Caco-2 (cell line): ENCODE results near the gene SFSWAP. TPM values are rescaled to one million over a fixed set of nuclear protein-coding genes. Genes with fewer than 3 reads are reported as not detected.

Experiments
- BruUV-seq: library from RNA; stranded (reverse); fragments of 400-500 nt; replicated peaks from 2 replicates; lab custom pipeline; 2021; lab: Mats Ljungman, UMichigan
- CTCF ChIA-PET: fragments of 300-600 bp; sonication (Branson Sonifier 250); formaldehyde crosslinking; loops from one replicate; lab custom pipeline; 2022; ENCODE audit warnings: antibody characterized with exemption; lab: Charles Lee
- POLR2A ChIA-PET: fragments of 300-600 bp; sonication (Branson Sonifier 250); formaldehyde crosslinking; loops from one replicate; lab custom pipeline; 2022; ENCODE audit warnings: antibody characterized with exemption; lab: Charles Lee
- DNase-seq, 2 experiments: peaks; one replicate each; pipeline versions ENCODE4 v3.0.0 to v3.0.0-alpha.2; 2020 to 2022
- H3K27me3 ChIP-seq: replicated peaks from 2 replicates; pipeline ENCODE4 v1.6.0; 2011; ENCODE audit warnings: low read length; ENCODE audit not compliant: control insufficient read depth, insufficient read depth
- H3K36me3 ChIP-seq: 2 replicates; pipeline ENCODE4 v1.5.1; 2011; ENCODE audit warnings: low read length; ENCODE audit not compliant: control insufficient read depth, insufficient read depth
- H3K4me1 ChIP-seq: fragments of 250-450 bp; sonication (Bioruptor Pico); 2 replicates; pipeline ENCODE4 v1.5.1; 2020; ENCODE audit warnings: mild to moderate bottlenecking
- H3K4me3 ChIP-seq: 2 replicates; pipeline ENCODE4 v1.5.1; 2011; ENCODE audit warnings: low read depth, mild to moderate bottlenecking, control low read depth, low read length
- H3K9me3 ChIP-seq: fragments of 250-450 bp; sonication (Bioruptor Pico); 2 replicates; pipeline ENCODE4 v1.5.1; 2020; ENCODE audit warnings: mild to moderate bottlenecking, moderate library complexity
- H3K27ac Mint-ChIP-seq: one replicate; pipeline ENCODE4 v1.8.0; 2022; ENCODE audit warnings: mixed read lengths; ENCODE audit not compliant: unreplicated experiment
- H3K27me3 Mint-ChIP-seq: one replicate; pipeline ENCODE4 v1.8.0; 2022; ENCODE audit warnings: mixed read lengths; ENCODE audit not compliant: insufficient read depth, unreplicated experiment
- H3K36me3 Mint-ChIP-seq: one replicate; pipeline ENCODE4 v1.8.0; 2022; ENCODE audit warnings: mild to moderate bottlenecking, mixed read lengths; ENCODE audit not compliant: insufficient read depth, unreplicated experiment
- H3K4me1 Mint-ChIP-seq: one replicate; pipeline ENCODE4 v1.8.0; 2022; ENCODE audit warnings: low read depth, mixed read lengths; ENCODE audit not compliant: unreplicated experiment
- H3K4me3 Mint-ChIP-seq: one replicate; pipeline ENCODE4 v1.8.0; 2022; ENCODE audit warnings: mild to moderate bottlenecking, moderate library complexity, mixed read lengths; ENCODE audit not compliant: unreplicated experiment
- H3K9me3 Mint-ChIP-seq: one replicate; pipeline ENCODE4 v1.8.0; 2022; ENCODE audit warnings: mixed read lengths; ENCODE audit not compliant: unreplicated experiment
- intact Hi-C: fragments of 100-400 bp; cut with micrococcal nuclease; formaldehyde crosslinking; loops from one replicate; pipeline ENCODE4 v1.10.0; 2022; ENCODE audit not compliant: unreplicated experiment
- total RNA-seq: library from RNA; stranded (reverse); gene quantifications from 2 replicates; pipeline ENCODE4 v1.2.3, GENCODE V29; 2022
- TF ChIP-seq, protein P1 (sequence below), 2 experiments: fragments of 200-600 bp in 1 of 2; IDR thresholded peaks; 1 replicate in 1 of 2; 2 replicates in 1 of 2; pipeline versions ENCODE4 v1.5.1 to v1.8.0; 2011 to 2022; ENCODE audit warnings: antibody characterized with exemption in 1 of 2, control low read depth in 1 of 2, inconsistent platforms in 1 of 2, low read depth in 1 of 2, low read length in 1 of 2, mild to moderate bottlenecking in 1 of 2, moderate library complexity in 1 of 2; ENCODE audit not compliant: insufficient read depth in 1 of 2, severe bottlenecking in 1 of 2, unreplicated experiment in 1 of 2

Gene SFSWAP
- total RNA-seq, 1 experiment from 2014 or later, result 42.3 TPM

DNA sequence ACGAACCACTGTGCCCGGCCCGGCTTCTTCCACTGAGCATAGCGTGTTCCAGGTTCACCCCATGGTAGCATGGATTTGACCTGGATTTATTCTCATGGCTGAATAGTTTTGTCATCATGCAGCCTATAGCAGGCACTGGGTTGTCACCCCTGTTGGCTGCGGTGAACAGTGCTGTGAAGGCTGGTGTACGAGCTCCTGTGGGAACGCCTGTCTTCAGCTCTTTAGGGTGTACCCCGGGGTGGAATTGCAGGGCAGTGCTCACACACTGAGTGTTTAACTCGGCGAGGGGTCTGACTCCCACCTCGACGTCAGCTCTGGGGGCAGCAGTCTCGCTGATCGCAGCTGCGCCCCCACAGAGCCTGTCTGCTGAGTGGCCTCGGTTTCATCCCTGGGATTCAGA, 132.6 kb downstream of the SFSWAP start:
- Histone ChIP-seq H3K4me3 (no peak overlapping the region), H3K36me3 (no peaks in the 10 kb centered on the region), H3K9me3 (no peaks in the 10 kb centered on the region), H3K4me1 (peaks cover 13% of the 10 kb centered on the region), H3K27me3 (no peaks in the 10 kb centered on the region)
- Mint-ChIP-seq H3K27ac (no peak overlapping the region), H3K36me3 (no peaks in the 10 kb centered on the region), H3K4me1 (no peaks in the 10 kb centered on the region), H3K27me3 (no peaks in the 10 kb centered on the region), H3K4me3 (no peak overlapping the region), H3K9me3 (no peaks in the 10 kb centered on the region)
- BruUV-seq, result no TSS peak
- intact Hi-C loops, result no loop called here
- DNase-seq, result peak in 1 of 2 experiments; percentile 22
- CTCF ChIA-PET, result no interaction called here
- TF ChIP-seq, protein P1, sequence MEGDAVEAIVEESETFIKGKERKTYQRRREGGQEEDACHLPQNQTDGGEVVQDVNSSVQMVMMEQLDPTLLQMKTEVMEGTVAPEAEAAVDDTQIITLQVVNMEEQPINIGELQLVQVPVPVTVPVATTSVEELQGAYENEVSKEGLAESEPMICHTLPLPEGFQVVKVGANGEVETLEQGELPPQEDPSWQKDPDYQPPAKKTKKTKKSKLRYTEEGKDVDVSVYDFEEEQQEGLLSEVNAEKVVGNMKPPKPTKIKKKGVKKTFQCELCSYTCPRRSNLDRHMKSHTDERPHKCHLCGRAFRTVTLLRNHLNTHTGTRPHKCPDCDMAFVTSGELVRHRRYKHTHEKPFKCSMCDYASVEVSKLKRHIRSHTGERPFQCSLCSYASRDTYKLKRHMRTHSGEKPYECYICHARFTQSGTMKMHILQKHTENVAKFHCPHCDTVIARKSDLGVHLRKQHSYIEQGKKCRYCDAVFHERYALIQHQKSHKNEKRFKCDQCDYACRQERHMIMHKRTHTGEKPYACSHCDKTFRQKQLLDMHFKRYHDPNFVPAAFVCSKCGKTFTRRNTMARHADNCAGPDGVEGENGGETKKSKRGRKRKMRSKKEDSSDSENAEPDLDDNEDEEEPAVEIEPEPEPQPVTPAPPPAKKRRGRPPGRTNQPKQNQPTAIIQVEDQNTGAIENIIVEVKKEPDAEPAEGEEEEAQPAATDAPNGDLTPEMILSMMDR (IDR thresholded peaks at IDR 0.05; ENCODE audit: insufficient read depth in 1 of 2, low read depth in 1 of 2, low read length in 1 of 2, severe bottlenecking in 1 of 2, unreplicated experiment in 1 of 2), result no peak
- POLR2A ChIA-PET, result no interaction called here

DNA sequence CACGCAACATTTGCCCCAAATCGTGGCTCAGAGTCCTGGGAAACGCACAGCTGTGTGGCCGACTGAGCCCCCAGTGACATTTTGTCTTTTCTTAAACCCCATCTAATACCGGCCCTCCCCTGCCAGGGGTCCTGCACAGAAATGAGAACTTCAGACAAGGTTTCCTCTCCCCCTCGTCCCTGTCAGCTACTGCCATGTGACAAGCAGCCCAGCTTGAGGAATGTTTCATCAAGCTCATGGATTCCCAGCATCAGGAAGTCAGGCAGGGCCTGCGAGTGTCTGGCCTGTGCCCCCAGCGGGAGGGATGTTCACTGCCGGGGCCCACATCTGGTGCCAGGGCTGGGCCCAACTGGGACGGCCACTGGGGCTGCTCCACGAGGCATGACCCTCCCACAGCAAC, 133.2 kb downstream of the SFSWAP start:
- Mint-ChIP-seq H3K36me3 (no peaks in the 10 kb centered on the region), H3K27ac (no peak overlapping the region), H3K4me1 (no peaks in the 10 kb centered on the region), H3K4me3 (no peak overlapping the region), H3K27me3 (no peaks in the 10 kb centered on the region), H3K9me3 (no peaks in the 10 kb centered on the region)
- H3K9me3 ChIP-seq, result no peaks in the 10 kb centered on the region
- BruUV-seq, result no TSS peak
- H3K4me1 ChIP-seq, result peaks cover 13% of the 10 kb centered on the region
- ChIA-PET CTCF (no interaction called here), POLR2A (no interaction called here)
- intact Hi-C loops, result no loop called here
- H3K27me3 ChIP-seq, result no peaks in the 10 kb centered on the region
- TF ChIP-seq, protein P1 (IDR thresholded peaks at IDR 0.05; ENCODE audit: insufficient read depth in 1 of 2, low read depth in 1 of 2, low read length in 1 of 2, severe bottlenecking in 1 of 2, unreplicated experiment in 1 of 2), result no peak
- no peaks in the 10 kb centered on the region for H3K36me3 ChIP-seq
- DNase-seq, result no peak
- no peak overlapping the region for H3K4me3 ChIP-seq

DNA sequence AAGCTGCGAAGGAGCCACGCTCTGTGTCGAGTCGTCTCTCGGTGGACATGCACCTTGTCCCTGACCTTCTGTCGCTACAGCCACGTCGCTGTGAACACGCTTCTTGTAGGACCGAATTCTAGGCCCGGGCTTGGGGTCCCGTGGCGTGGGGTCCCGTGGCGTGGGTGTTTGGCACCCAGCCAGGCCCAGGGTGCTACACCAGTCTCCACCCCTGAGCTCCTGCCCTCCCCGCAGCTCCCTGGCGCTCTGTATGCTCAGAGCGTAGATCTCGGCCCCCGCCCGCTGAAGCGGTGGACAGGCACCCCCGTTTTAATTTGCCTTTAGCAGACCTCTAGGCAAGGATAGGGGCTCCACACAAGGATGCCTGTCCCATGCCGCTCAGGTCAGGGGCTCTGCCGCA, 133.8 kb downstream of the SFSWAP start:
- Histone ChIP-seq H3K9me3 (no peaks in the 10 kb centered on the region), H3K4me3 (no peak overlapping the region), H3K36me3 (no peaks in the 10 kb centered on the region), H3K27me3 (no peaks in the 10 kb centered on the region), H3K4me1 (peaks cover 13% of the 10 kb centered on the region)
- TF ChIP-seq, protein P1 (IDR thresholded peaks at IDR 0.05; ENCODE audit: insufficient read depth in 1 of 2, low read depth in 1 of 2, low read length in 1 of 2, severe bottlenecking in 1 of 2, unreplicated experiment in 1 of 2), result no peak
- ChIA-PET CTCF (no interaction called here), POLR2A (no interaction called here)
- H3K27ac Mint-ChIP-seq, result no peak overlapping the region
- H3K36me3 Mint-ChIP-seq, result no peaks in the 10 kb centered on the region
- no peaks in the 10 kb centered on the region for H3K4me1 Mint-ChIP-seq
- intact Hi-C loops, result no loop called here
- no peaks in the 10 kb centered on the region for H3K9me3 Mint-ChIP-seq
- no peak for DNase-seq
- no peak overlapping the region for H3K4me3 Mint-ChIP-seq
- no TSS peak for BruUV-seq
- H3K27me3 Mint-ChIP-seq, result no peaks in the 10 kb centered on the region
